ENCODE results near the gene GPR15LG.

Gene GPR15LG

DNA sequence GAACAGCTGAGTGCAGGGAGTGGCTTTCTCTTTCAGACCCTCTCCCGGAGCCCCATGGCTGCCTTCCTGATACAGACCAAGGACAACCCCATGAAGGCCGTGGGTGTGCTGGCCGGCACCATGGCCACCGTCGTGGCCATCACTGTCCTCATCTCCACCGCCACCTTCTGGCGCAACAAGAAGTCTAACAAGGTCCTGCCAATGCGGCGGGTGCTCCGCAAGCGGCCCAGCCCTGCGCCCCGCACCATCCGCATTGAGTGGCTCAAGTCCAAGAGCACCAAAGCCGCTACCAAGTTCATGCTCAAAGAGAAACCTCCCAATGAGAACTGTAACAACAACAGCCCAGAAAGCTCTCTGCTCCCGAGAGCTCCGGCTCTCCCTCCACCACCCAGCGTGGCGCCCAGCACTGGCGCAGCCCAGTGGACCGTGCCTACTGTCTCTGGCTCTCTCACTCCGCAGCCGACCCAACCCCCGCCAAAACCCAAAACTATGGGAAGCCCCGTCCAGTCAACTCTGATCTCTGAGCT lies 40.5 kb downstream of the GPR15LG start:
- DNase-seq (ENCODE audit: low read depth in 1 of 2, low spot score in 1 of 2), result no peak

DNA sequence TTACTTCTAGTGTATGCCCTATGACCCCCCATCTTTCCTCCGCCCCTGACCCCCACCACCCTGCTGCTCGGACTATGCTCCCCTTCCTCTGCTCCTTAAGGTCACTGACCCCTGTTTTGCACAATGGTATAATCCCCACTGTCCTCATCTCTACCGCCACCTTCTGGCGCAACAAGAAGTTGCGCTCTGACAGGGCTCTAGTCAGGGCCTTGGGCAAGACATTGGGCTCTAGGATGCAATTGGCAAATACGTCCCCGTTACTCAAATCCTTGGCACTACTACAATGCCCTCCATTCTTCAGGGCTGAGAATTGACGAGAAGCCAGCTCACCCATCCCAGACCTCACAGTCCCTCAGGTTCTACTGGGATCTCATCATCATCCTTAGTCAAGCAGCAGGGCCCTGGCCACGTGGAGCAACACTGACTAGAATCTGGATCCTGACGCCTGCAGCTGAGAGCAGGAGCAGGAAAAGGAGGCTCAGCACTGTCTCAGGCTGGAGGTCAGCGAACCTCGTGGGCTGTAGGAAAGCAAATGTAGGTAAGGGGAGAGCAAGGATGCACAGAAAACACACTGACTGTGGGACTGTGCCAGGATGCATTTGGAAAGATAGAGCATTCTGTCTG lies 41.1 kb downstream of the GPR15LG start:
- DNase-seq (ENCODE audit: low read depth in 1 of 2, low spot score in 1 of 2), result no peak

DNA sequence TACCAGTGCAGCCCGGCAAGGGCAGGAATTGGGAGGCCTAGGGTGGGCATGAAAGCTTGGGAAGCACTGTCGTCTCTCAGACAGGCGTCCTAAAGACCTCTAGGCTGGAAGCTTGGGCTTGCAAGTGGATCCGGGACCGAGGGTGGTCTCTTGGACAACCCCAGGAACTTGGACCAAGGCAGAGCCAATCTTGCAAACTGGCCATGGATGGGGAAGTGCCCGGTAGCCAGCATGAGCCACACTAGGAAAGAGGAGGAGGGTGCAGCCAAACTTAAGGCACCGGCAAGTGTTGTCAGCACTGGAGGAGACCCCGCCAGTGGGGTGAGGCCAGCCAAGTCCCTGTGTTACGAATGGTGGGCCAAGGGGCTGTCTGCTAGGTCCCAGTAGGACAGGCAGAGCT lies 43.2 kb downstream of the GPR15LG start:
- DNase-seq (ENCODE audit: low read depth in 1 of 2, low spot score in 1 of 2), result no peak

DNA sequence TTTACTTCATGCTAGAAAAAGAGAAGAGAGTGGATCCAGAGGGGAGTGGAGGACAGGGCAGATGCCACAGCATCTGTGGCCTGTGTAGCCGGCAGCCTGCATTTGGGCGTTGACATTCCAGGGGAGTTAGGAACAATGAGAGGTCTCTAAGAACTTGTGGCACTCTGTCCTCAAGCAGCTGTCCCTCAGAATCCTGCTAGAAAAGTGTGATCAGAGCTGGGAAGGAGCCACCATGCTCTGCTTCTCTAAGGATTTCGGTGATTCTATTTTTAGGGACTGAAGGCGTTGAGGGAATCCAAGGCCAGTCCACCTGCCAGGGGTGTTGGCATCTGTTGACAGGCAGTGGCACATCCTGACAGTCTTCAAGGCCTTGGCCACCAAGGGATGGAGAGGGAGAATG lies 44.1 kb downstream of the GPR15LG start:
- no peak for DNase-seq (ENCODE audit: low read depth in 1 of 2, low spot score in 1 of 2)

DNA sequence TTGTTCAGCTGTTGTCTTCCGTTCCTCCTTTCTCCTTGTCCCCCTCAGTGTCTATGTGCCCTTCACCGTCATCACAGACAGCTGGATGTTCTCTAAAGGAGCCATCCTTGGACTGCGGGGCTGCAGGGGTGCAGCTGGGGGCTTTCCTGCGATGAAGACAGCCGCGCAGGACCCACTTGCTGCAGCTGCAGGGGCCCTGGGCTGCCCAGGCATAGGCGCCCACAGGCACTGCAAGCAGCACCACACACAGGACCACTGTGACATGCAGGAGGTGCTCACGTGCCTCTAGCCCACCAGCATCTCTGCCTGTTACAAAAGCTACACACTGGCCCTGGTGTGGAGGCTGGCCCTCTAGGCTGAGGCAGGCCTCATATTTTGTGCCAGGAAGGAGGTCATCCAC lies 48.3 kb downstream of the GPR15LG start:
- DNase-seq (ENCODE audit: low read depth in 1 of 2, low spot score in 1 of 2), result no peak

DNA sequence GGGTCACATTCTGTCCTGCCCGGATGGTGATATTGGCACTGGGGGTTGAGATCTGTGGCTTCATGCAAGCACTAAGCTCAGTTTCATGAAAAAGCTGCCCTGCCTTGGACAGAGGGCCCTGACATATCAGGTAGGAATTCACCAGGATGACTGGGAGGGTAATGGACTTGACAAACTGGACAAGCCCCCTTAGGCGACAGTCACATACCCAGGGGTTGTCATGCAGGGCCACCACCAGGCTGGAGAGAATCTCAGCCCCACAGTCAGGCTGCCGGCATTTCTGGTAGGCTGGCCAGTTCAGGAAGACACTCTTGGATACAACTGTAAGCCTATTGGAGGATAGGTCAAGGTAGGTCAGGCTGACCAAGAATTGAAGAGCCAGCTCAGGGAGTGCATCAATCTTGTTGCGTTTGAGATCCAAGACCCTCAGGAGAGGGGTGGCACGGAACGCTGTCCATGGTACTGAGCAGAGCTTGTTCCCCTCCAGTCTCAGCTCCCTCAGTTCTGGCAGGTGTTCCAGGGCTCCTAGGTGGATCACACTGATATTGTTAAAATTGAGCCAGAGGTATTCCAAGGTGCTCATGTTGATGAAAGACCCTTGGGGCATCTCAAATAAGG lies 50.9 kb downstream of the GPR15LG start:
- no peak for DNase-seq (ENCODE audit: low read depth in 1 of 2, low spot score in 1 of 2)

DNA sequence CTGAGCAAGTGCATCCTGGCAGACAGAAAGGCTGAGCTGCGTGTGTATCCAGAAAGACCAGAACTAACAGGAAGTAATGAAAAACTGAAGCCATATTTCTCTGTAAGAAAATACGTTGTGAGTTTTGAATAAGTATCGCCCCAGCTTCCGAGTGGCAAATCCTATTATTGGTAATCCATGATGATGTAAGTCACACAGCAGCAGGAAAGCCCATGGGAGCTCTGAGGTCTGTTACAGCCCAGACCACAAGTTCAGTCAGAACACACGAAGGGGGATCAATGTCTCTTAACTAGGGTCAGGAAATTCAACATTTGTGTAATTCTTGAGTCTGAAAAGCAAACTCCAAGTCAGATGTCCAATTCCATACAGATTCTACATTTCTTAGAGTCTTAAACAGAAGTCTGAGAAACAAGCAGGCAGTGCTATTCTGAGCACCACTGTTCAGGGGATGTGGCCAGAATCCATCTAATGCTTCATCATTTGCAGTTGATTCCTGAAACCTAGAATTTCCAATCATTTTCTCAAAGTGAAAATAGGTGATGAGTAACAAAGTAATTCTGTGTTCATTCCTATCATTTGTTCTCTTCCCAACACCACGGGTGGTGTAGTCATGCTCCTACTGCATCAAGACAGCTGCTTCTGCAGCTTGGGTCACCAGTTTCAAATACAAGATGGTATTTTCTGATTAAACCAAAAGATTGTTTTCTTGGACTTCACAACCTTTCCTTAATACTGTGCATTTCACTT lies 52.0 kb downstream of the GPR15LG start, which contains the start of gene LRIT2:
TSS of gene LRIT2 (minus strand) at position 118 of the 747 bp plus-strand sequence. CDS start at position 94, 24 bp downstream.
- DNase-seq (ENCODE audit: low read depth in 1 of 2, low spot score in 1 of 2), result no peak

DNA sequence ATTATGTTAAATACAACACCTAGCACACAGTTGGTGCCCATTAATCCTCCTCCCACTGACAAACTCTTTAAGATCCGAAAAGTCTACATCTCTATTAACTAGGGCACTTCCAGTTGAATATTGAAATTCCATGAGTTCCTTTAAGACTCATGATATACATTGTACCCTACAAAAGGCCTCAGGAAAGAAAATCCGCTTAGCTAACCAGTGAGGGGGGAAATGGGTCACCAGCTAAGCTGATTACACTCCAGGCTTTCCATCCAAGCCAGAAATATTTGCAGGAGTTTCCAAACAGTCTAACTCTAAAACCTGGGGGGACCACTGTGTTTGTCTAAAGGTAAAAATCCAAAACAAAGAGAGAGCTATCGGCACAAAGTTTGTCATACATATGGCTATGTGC lies 53.0 kb downstream of the GPR15LG start:
- DNase-seq (ENCODE audit: low read depth in 1 of 2, low spot score in 1 of 2), result no peak

DNA sequence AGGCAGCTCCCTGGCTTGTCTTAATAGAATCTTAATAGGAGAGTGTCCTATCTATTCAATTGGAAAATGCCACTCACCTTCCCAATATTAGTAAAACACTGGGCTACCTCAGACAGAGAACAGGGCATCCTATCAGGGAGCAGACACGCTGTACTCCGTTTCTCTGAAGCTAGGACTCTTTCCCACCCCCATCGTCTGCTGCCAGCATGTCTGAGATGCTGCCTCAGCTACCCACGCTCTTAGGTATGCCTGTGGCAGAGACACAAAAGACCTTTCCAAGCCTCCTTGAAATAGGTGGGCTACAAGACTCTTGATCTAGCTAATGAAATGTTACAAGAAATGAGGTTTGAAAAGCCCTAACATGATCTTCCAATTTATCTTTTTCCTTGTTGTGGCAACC lies 54.2 kb downstream of the GPR15LG start:
- DNase-seq (ENCODE audit: low read depth in 1 of 2, low spot score in 1 of 2), result no peak

DNA sequence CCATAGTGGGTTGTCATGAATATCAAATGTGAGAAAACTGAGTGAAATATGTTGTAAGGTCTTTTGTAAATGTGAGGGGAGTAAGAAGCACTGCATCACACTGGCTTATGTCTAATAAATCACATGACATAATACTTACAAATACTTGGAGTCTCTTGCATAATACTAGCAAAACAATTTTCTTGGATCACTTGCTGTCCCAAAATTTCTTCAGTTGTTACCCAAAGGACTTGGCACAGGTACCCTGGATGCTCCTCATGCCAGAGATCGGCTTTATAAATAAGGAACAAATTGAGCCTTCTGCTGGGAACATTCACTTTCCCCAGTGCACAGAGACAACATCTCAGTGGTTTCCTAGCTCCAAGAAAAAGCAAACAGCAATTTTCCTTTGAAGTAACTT lies 56.8 kb downstream of the GPR15LG start:
- DNase-seq (ENCODE audit: low read depth in 1 of 2, low spot score in 1 of 2), result no peak

DNA sequence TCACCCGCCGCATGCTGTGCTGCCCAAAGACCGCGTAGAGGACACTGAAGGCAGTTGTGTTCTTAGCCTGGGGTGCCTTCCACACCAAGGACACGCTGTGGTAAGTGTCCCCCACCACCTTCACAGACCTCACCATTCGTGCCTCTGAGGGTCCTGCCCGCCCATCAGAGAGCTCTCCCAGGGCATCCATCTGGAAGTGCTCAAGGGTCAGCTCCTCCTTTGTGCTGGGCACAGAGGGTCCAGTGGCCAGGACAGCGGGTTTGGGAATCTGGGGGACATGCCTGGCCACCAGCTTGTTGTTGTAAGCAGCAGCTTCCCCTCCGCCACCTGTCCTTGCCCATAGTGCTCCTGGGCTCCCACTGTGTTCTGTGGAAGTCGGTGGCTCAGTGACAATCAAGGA lies 58.8 kb downstream of the GPR15LG start:
- no peak for DNase-seq (ENCODE audit: low read depth in 1 of 2, low spot score in 1 of 2)

DNA sequence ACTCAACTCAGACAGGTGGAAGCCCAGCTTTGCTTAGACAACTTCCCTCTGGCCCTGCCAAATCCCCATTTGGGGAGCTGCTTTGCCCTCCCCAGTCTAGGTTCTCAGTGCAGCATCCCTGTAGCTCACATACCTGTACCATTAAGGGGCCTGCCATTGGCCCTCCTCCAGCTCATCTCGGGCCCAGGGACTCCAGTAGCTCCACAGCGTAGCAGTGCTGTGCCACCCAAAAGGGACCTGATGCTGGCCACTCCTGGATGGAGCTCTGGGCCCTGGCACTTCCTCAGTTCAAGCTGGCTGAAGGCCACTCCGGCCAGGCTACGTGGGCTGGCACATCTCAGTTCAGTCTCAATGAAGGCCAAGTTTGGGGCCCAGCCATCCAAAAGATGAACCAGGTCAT lies 60.3 kb downstream of the GPR15LG start:
- no peak for DNase-seq (ENCODE audit: low read depth in 1 of 2, low spot score in 1 of 2)

DNA sequence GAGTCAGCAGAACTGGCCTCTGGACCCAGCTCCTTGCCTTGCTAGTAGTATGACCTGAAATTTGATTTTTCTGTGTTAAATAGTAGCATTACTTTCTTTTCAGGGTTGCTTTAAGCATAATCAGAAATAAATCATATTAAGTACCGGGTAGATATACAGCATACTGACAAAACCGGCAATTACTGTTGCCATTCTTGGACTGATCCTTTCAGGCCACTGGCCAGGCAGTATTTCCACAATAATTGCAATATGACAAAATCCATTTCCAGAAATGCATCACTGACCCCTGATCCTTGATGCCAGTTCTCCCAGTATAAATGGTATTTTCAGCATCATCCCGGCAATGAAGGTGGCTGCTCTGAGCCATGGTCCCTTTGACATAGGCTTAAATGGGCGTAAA lies 60.9 kb downstream of the GPR15LG start:
- DNase-seq (ENCODE audit: low read depth in 1 of 2, low spot score in 1 of 2), result no peak
